ENCODE measurements around the gene ITGAD. TPM values are rescaled to one million over a fixed set of nuclear protein-coding genes. Genes with fewer than 3 reads are reported as not detected.

The ITGAD gene
- total RNA-seq, 4 donors from 2014 or later: not detected

GRCh38 chr16:31367853-31368252 is 25.3 kb upstream of the ITGAD start:
- Histone ChIP-seq H3K27ac (no peak overlapping the region), H3K36me3 (no peaks in the 10 kb centered on the region), H3K4me1 (no peaks in the 10 kb centered on the region), H3K27me3 (peaks cover 4% of the 10 kb centered on the region), H3K9me3 (no peaks in the 10 kb centered on the region), H3K4me3 (no peak overlapping the region)
- DNase-seq (ENCODE audit: low spot score in 2 of 2): no peak
- TF ChIP-seq POLR2A (IDR thresholded peaks at IDR 0.05) (no peak), CTCF (IDR thresholded peaks at IDR 0.05) (no peak), EP300 (IDR thresholded peaks at IDR 0.05) (no peak), POLR2AphosphoS5 (IDR thresholded peaks at IDR 0.05) (no peak)
- 79% methylated on average over 3 of the region's 3 CpGs for WGBS

DNA sequence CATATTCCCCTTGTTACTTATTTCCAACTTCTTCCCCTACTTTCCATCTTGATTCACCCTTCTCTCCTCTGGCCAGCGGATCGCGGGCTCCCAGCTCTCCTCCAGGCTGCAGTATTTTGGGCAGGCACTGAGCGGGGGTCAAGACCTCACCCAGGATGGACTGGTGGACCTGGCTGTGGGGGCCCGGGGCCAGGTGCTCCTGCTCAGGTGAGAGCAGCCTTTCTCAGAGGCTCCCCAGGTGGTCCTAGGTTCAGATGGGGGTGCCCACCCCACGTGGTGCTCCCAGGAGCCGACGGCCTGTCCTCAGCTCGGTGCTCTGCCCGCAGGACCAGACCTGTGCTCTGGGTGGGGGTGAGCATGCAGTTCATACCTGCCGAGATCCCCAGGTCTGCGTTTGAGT is 22.1 kb upstream of the ITGAD start:
- TF ChIP-seq POLR2AphosphoS5 (IDR thresholded peaks at IDR 0.05) (no peak), EP300 (IDR thresholded peaks at IDR 0.05) (no peak), POLR2A (IDR thresholded peaks at IDR 0.05) (no peak), CTCF (IDR thresholded peaks at IDR 0.05) (no peak)
- DNase-seq (ENCODE audit: low spot score in 2 of 2): no peak
- no peak overlapping the region for H3K27ac ChIP-seq
- no peak overlapping the region for H3K4me3 ChIP-seq
- 94% methylated on average over 7 of the region's 12 CpGs for WGBS
- H3K36me3 ChIP-seq: no peaks in the 10 kb centered on the region
- H3K27me3 ChIP-seq: peaks cover 4% of the 10 kb centered on the region
- no peaks in the 10 kb centered on the region for H3K9me3 ChIP-seq
- H3K4me1 ChIP-seq: no peaks in the 10 kb centered on the region

DNA sequence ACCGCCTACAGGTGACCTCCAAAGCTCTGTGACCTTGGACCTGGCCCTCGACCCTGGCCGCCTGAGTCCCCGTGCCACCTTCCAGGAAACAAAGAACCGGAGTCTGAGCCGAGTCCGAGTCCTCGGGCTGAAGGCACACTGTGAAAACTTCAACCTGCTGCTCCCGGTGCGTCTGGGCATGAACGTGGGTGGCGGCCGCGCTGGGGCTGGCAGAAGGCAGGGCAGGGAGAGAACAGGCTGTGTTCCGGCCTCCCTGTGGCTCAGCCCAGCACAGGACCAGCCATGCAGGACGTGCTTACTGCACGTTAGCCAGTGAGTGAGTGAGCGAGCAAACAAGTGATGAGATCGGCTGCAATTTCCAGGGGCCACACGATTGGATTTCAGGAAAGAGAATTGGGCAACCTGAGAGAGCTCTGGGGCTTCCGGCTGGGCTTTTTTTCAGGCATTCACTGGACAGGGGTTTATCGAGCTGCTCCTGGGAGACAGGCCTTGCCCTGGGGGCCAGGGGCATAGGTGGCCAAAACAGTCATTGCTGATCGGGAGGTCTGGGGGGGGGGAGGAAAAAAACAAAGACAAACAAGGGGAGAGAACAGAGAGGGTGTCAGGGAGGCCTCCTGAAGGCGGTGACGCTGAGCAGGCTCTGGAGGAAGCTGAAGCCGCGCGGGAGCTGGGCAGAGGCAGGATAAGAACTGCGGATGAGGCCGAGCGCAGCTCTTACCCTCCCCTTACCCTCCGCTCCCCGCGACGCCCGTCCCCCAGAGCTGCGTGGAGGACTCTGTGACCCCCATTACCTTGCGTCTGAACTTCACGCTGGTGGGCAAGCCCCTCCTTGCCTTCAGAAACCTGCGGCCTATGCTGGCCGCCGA is 21.3 kb upstream of the ITGAD start:
- no peaks in the 10 kb centered on the region for H3K9me3 ChIP-seq
- DNase-seq (ENCODE audit: low spot score in 2 of 2): no peak
- WGBS: 79% methylated on average over 38 of the region's 42 CpGs
- peaks cover 4% of the 10 kb centered on the region for H3K27me3 ChIP-seq
- H3K4me1 ChIP-seq: no peaks in the 10 kb centered on the region
- TF ChIP-seq POLR2A (IDR thresholded peaks at IDR 0.05) (no peak), EP300 (IDR thresholded peaks at IDR 0.05) (no peak), CTCF (IDR thresholded peaks at IDR 0.05) (no peak), POLR2AphosphoS5 (IDR thresholded peaks at IDR 0.05) (no peak)
- no peak overlapping the region for H3K27ac ChIP-seq
- no peaks in the 10 kb centered on the region for H3K36me3 ChIP-seq
- H3K4me3 ChIP-seq: no peak overlapping the region

- peaks cover 4% of the 10 kb centered on the region for H3K27me3 ChIP-seq
- H3K9me3 ChIP-seq: no peaks in the 10 kb centered on the region
- H3K27ac ChIP-seq: no peak overlapping the region
- DNase-seq (ENCODE audit: low spot score in 2 of 2): no peak
- no peaks in the 10 kb centered on the region for H3K4me1 ChIP-seq
- H3K36me3 ChIP-seq: no peaks in the 10 kb centered on the region
- no peak for TF ChIP-seq POLR2AphosphoS5 (IDR thresholded peaks at IDR 0.05)
- no peak for TF ChIP-seq CTCF (IDR thresholded peaks at IDR 0.05)
- no peak for TF ChIP-seq EP300 (IDR thresholded peaks at IDR 0.05)
- no peak for TF ChIP-seq POLR2A (IDR thresholded peaks at IDR 0.05)
- 53% methylated on average over 14 of the region's 14 CpGs for WGBS
- no peak overlapping the region for H3K4me3 ChIP-seq
Observed at GRCh38 chr16:31373235-31373634, 19.9 kb upstream of the ITGAD start.

- over 99% methylated on average over 5 of the region's 5 CpGs for WGBS
- Histone ChIP-seq H3K27me3 (peaks cover 7% of the 10 kb centered on the region), H3K4me3 (no peak overlapping the region)
Observed at GRCh38 chr16:31375231-31375630, 17.9 kb upstream of the ITGAD start.

More at GRCh38 chr16:31375231-31375630, 17.9 kb upstream of the ITGAD start:
- no peaks in the 10 kb centered on the region for H3K4me1 ChIP-seq
- TF ChIP-seq CTCF (IDR thresholded peaks at IDR 0.05) (no peak), EP300 (IDR thresholded peaks at IDR 0.05) (no peak), POLR2A (IDR thresholded peaks at IDR 0.05) (no peak), POLR2AphosphoS5 (IDR thresholded peaks at IDR 0.05) (no peak)
- no peaks in the 10 kb centered on the region for H3K36me3 ChIP-seq
- DNase-seq (ENCODE audit: low spot score in 2 of 2): no peak
- H3K9me3 ChIP-seq: no peaks in the 10 kb centered on the region
- H3K27ac ChIP-seq: no peak overlapping the region

Data from suprapubic skin (tissue), 4 donors.